Activated CD4-positive, alpha-beta memory T cell treated with anti-CD3 and anti-CD28 coated beads for 36 hours (primary cell): ENCODE data around the gene MARCHF10. TPM values are rescaled to one million over a fixed set of nuclear protein-coding genes. Genes with fewer than 3 reads are reported as not detected.
A peak's percentile ranks its signal among the peaks of the same experiment; 100 is the strongest.

Experiments used
- CTCF ChIA-PET: fragments of 350-600 bp; sonication (Branson Sonifier 250); formaldehyde crosslinking; loops from one replicate; lab custom pipeline; 2021; ENCODE audit warnings: antibody characterized with exemption, inconsistent platforms; lab: Charles Lee
- POLR2A ChIA-PET: fragments of 350-600 bp; sonication (Branson Sonifier 250); formaldehyde crosslinking; loops from one replicate; lab custom pipeline; 2021; ENCODE audit warnings: antibody characterized with exemption; lab: Charles Lee
- DNase-seq: peaks from one replicate; pipeline ENCODE4 v3.0.0-alpha.2; 2020
- H3K27ac Mint-ChIP-seq: one replicate; pipeline ENCODE4 v1.8.0; 2021; ENCODE audit warnings: mixed read lengths
- H3K27me3 Mint-ChIP-seq: one replicate; pipeline ENCODE4 v1.8.0; 2021; ENCODE audit warnings: mixed read lengths
- H3K36me3 Mint-ChIP-seq: one replicate; pipeline ENCODE4 v1.8.0; 2021; ENCODE audit warnings: mixed read lengths
- H3K4me1 Mint-ChIP-seq: one replicate; pipeline ENCODE4 v1.8.0; 2021; ENCODE audit warnings: low read depth, mixed read lengths
- H3K4me3 Mint-ChIP-seq: one replicate; pipeline ENCODE4 v1.8.0; 2021; ENCODE audit warnings: mild to moderate bottlenecking, mixed read lengths
- H3K9me3 Mint-ChIP-seq: one replicate; pipeline ENCODE4 v1.8.0; 2021; ENCODE audit warnings: mixed read lengths
- intact Hi-C: fragments of 100-400 bp; cut with micrococcal nuclease; formaldehyde crosslinking; loops from one replicate; pipeline ENCODE4 v1.15.1; 2023
- total RNA-seq, 2 experiments: library from RNA; stranded (reverse); gene quantifications; one replicate each; pipeline ENCODE4 v1.2.3, GENCODE V29; 2021

MARCHF10 gene
- total RNA-seq, 2 experiments from 2014 or later, result not detected

GRCh38 chr17:62737513-62737912 is 70.6 kb downstream of the MARCHF10 start:
- H3K4me1 Mint-ChIP-seq, result peaks cover 21% of the 10 kb centered on the region
- intact Hi-C loops, result loop anchor here (1.0 to 5.0 kb wide), 3 partner anchors 13 to 228 kb away; no protein-coding TSS in a partner anchor
- ChIA-PET POLR2A (interaction anchor here (1.3 to 1.7 kb wide), 2 partner anchors 12 to 15 kb away, joined by 11 to 12 read pairs; no protein-coding TSS in a partner anchor), CTCF (interaction anchor here (0.9 to 1.6 kb wide), 2 partner anchors 13 to 228 kb away, joined by 3 to 4 read pairs; no protein-coding TSS in a partner anchor)
- DNase-seq, result peak; percentile 75
- H3K27me3 Mint-ChIP-seq, result peaks cover 33% of the 10 kb centered on the region
- H3K36me3 Mint-ChIP-seq, result no peaks in the 10 kb centered on the region
- H3K9me3 Mint-ChIP-seq, result no peaks in the 10 kb centered on the region
- H3K4me3 Mint-ChIP-seq, result no peak overlapping the region
- H3K27ac Mint-ChIP-seq, result no peak overlapping the region

- Mint-ChIP-seq H3K27me3 (peaks cover 43% of the 10 kb centered on the region), H3K36me3 (no peaks in the 10 kb centered on the region), H3K27ac (no peak overlapping the region), H3K4me1 (peaks cover 17% of the 10 kb centered on the region), H3K9me3 (no peaks in the 10 kb centered on the region), H3K4me3 (no peak overlapping the region)
- ChIA-PET POLR2A (no interaction called here), CTCF (no interaction called here)
- intact Hi-C loops, result loop anchor here (5.0 kb wide), 1 partner anchor 83 kb away; no protein-coding TSS in a partner anchor
- no peak for DNase-seq
Observed at GRCh38 chr17:62735044-62735651, 73.0 kb downstream of the MARCHF10 start.

DNA sequence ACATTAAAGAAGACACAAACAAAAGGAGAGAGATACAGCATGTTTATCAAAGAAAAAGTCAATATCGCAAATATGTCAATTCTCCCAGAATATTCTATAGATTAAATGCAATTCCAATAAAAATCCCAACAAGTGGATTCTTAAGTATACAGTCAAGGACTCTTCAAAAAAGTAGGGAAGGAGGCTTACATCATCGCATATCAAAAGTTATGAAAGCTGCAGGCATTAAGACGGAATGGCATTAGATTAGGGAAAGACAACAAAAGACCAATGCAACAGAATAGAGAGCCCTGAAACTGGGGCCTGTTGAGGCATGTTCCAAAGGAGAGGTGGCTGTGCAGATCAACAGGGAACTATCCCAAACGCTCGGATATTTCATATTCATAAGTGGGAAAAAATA is 76.0 kb downstream of the MARCHF10 start:
- no peaks in the 10 kb centered on the region for H3K9me3 Mint-ChIP-seq
- H3K4me1 Mint-ChIP-seq, result peaks cover 4% of the 10 kb centered on the region
- peaks cover 2% of the 10 kb centered on the region for H3K36me3 Mint-ChIP-seq
- intact Hi-C loops, result no loop called here
- H3K27me3 Mint-ChIP-seq, result peaks cover 54% of the 10 kb centered on the region
- ChIA-PET POLR2A (no interaction called here), CTCF (no interaction called here)
- DNase-seq, result no peak
- no peak overlapping the region for H3K4me3 Mint-ChIP-seq
- no peak overlapping the region for H3K27ac Mint-ChIP-seq

DNA sequence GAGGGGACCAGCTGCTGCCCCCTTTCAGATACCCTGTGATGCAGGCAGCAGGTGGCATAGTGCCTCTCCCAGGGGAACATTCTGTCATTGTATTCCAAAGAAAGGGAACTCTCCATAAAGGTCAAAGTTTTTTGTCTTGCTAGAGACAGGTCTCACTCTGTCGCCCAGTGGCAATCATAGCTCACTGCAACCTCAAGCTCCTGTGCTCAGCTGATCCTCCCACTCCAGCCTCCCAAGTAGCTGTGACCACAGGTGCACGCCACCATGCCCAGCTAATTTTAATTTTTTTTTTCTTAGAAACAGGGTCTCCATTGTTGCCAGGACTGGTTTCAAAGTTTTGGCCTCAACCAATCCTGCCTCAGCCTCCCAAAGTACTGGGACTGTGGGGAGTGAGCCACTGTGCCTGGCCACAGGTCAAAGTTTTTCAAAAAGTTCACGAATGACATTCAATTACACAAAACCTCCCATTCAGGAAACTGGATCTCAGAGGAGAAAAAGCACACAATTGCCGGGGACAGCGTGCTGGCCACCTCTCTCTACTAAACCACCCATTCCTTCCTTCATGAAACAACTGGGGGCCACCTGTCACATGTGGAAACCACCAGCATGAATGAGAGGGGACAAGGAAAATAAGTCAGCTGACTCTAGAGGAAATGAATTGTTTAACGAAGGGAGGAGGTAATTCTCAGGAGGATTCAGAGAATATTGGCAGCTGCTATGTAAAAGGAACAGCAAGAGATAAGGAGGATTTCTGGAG is 80.0 kb downstream of the MARCHF10 start:
- Mint-ChIP-seq H3K36me3 (peaks cover 2% of the 10 kb centered on the region), H3K27me3 (peaks cover 46% of the 10 kb centered on the region), H3K9me3 (no peaks in the 10 kb centered on the region), H3K4me1 (peaks cover 19% of the 10 kb centered on the region), H3K4me3 (no peak overlapping the region), H3K27ac (no peak overlapping the region)
- intact Hi-C loops, result no loop called here
- no peak for DNase-seq
- ChIA-PET CTCF (interaction anchor here (0.6 to 1.3 kb wide), 3 partner anchors 16 to 381 kb away, joined by 3 read pairs; no protein-coding TSS in a partner anchor), POLR2A (no interaction called here)

DNA sequence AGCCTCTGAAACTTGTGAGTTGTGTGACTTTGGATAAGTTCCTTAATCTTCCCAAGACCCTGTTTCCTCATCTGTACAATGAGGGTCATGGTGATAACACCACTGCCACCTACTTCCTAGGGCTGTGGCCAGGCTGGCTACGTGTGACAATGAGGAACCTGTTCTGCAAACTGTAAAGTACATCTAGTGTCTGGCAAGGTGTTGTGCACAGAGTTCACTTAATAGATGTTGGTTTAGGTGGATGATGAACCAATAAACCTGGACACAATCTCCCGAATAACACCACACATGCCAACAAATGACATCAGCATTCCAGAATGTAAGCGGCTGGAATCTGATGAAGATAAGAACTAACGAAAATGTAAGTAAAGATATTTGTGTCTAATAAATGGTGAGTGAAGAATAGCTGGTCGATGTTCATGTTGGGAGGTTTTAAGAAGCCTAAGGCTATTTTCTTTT is 82.3 kb downstream of the MARCHF10 start:
- no peak for DNase-seq
- intact Hi-C loops, result loop anchor here (2.0 kb wide), 1 partner anchor 303 kb away; the partner anchor contains the start of gene METTL2A
- peaks cover 44% of the 10 kb centered on the region for H3K27me3 Mint-ChIP-seq

DNA sequence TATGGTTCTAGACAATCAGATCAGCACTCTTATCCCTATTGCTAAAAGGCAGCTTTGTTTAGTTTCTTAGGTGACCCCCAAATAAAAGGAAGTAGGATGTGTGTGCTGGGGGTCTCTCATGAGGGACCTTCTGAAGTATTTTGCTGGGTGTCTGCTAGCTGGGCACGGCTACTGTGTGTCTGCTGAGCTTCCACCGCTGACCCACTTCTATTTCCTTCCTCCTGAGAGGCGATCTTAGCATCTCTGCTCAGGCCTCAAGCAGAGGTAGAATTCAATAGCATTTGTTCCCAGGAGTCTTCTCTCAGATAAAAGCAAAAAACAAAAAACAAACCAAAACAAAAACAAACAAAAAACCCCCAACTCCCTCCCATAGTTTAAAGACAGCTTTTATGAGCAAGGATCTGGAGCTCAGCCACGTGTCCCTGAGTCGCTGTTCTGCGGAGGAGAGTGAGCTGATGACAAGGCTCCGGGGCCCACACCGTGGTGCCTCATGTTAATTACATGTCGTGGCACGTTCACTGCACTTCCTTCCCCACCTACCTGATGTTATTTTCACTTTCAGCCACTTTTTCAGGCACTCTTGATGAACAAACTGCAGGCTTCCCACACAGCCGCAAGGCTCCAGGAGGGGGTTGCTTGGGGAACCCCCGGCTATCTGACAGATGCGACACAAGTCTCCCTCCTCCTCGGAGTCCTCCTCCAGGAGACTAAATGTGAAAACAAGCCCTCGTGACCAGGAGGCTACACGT is 83.5 kb downstream of the MARCHF10 start:
- peak overlapping the region; percentile 24 for H3K4me3 Mint-ChIP-seq

More for the DNA sequence above, 82.3 kb downstream of the MARCHF10 start:
- CTCF ChIA-PET, result no interaction called here
- H3K36me3 Mint-ChIP-seq, result peaks cover 2% of the 10 kb centered on the region
- H3K4me3 Mint-ChIP-seq, result no peak overlapping the region
- no peaks in the 10 kb centered on the region for H3K9me3 Mint-ChIP-seq
- H3K27ac Mint-ChIP-seq, result no peak overlapping the region
- POLR2A ChIA-PET, result interaction anchor here (2.0 kb wide), 1 partner anchor 11 kb away, joined by 12 read pairs; no protein-coding TSS in a partner anchor
- H3K4me1 Mint-ChIP-seq, result peaks cover 19% of the 10 kb centered on the region

GRCh38 chr17:62723842-62724241 is 84.3 kb downstream of the MARCHF10 start:
- CTCF ChIA-PET, result interaction anchor here (0.9 to 1.4 kb wide), 4 partner anchors 14 to 244 kb away, joined by 3 to 8 read pairs (median 4); partner anchors contain the start of gene TANC2
- peaks cover 24% of the 10 kb centered on the region for H3K4me1 Mint-ChIP-seq
- H3K27ac Mint-ChIP-seq, result no peak overlapping the region
- intact Hi-C loops, result loop anchor here (1.0 to 5.0 kb wide), 5 partner anchors 13 to 553 kb away; partner anchors contain the start of gene METTL2A
- POLR2A ChIA-PET, result interaction anchor here (1.0 to 1.2 kb wide), 2 partner anchors 71 to 241 kb away, joined by 4 read pairs; no protein-coding TSS in a partner anchor
- H3K36me3 Mint-ChIP-seq, result peaks cover 2% of the 10 kb centered on the region
- no peak for DNase-seq
- peaks cover 56% of the 10 kb centered on the region for H3K27me3 Mint-ChIP-seq
- no peak overlapping the region for H3K4me3 Mint-ChIP-seq
- H3K9me3 Mint-ChIP-seq, result no peaks in the 10 kb centered on the region

More for the DNA sequence above, 83.5 kb downstream of the MARCHF10 start:
- Mint-ChIP-seq H3K36me3 (peaks cover 2% of the 10 kb centered on the region), H3K27me3 (peaks cover 52% of the 10 kb centered on the region), H3K27ac (peak overlapping the region; percentile 8), H3K4me1 (peaks cover 21% of the 10 kb centered on the region), H3K9me3 (no peaks in the 10 kb centered on the region)
- DNase-seq, result peak; percentile 92
- POLR2A ChIA-PET, result interaction anchor here (1.0 to 2.0 kb wide), 4 partner anchors 13 to 241 kb away, joined by 4 to 12 read pairs (median 4); no protein-coding TSS in a partner anchor
- intact Hi-C loops, result loop anchor here (1.0 to 5.0 kb wide), 5 partner anchors 13 to 553 kb away; partner anchors contain the start of gene METTL2A
- CTCF ChIA-PET, result interaction anchor here (0.6 to 1.4 kb wide), 8 partner anchors 13 to 245 kb away, joined by 3 to 8 read pairs (median 4); partner anchors contain the start of gene TANC2

- Mint-ChIP-seq H3K9me3 (no peaks in the 10 kb centered on the region), H3K4me1 (peaks cover 31% of the 10 kb centered on the region), H3K27me3 (peaks cover 47% of the 10 kb centered on the region), H3K36me3 (peaks cover 2% of the 10 kb centered on the region), H3K4me3 (no peak overlapping the region), H3K27ac (no peak overlapping the region)
- no peak for DNase-seq
- ChIA-PET POLR2A (interaction anchor here (0.9 kb wide), 1 partner anchor 15 kb away, joined by 11 read pairs; no protein-coding TSS in a partner anchor), CTCF (interaction anchor here (1.4 kb wide), 1 partner anchor 18 kb away, joined by 7 read pairs; no protein-coding TSS in a partner anchor)
- intact Hi-C loops, result loop anchor here (5.0 kb wide), 1 partner anchor 555 kb away; no protein-coding TSS in a partner anchor
Observed at GRCh38 chr17:62722625-62723024, 85.5 kb downstream of the MARCHF10 start.

DNA sequence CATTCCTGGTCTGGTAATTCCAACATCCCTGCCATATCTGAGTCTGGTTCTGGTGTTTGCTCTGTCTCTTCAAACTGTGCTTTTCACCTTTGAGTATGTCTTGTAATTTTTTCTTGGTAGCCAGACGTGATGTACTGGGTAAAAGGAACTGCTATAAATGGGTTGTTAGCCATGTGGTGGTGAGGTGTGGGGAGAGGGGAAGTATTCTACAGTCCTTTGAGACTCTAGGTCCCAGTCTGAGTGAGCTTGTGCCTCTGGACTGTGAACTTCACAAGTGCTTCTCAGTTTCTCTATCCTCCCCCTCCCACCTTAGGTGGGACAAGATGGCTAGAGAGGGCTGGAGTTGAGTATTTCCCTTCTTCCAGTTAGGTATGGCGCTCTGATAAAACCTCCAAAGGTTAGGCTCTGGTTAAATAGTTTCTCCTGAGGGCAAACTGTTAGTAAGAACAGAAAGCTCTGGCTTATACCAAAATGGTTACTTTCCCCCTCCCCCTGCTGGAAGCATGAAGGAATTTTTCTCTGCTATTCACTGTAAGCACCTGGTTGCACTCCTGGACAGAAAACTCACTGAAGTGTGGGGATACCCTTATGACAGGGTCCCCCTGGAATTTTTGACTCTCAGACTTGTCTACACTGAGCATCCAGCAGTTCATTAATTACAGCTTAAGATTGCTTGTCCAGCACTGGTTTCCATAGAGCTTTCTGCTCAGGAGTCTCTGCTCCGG is 87.8 kb downstream of the MARCHF10 start:
- ChIA-PET CTCF (interaction anchor here (0.7 kb wide), 1 partner anchor 18 kb away, joined by 3 read pairs; no protein-coding TSS in a partner anchor), POLR2A (no interaction called here)
- Mint-ChIP-seq H3K4me1 (peaks cover 31% of the 10 kb centered on the region), H3K27me3 (peaks cover 35% of the 10 kb centered on the region), H3K9me3 (no peaks in the 10 kb centered on the region), H3K4me3 (no peak overlapping the region), H3K27ac (no peak overlapping the region), H3K36me3 (no peaks in the 10 kb centered on the region)
- no peak for DNase-seq
- intact Hi-C loops, result loop anchor here (5.0 kb wide), 1 partner anchor 557 kb away; no protein-coding TSS in a partner anchor

DNA sequence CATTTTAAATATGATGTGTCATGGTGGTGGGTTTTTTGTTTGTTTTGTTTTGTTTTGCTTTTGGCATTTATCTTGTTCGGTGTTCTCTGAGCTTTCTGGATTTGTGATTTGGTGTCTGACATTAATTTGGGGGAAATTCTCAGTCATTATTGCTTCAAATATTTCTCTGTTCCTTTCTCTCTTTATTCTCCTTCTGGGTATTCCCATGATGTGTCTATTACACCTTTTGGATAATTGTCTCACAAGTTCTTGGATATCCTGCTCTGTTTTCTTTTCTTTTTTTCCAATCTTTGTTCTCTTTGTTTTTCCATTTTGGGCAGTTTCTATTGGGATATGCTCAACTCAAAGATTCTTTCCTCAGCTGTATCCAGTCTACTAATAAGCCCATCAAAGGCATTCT is 88.5 kb downstream of the MARCHF10 start:
- no peak for DNase-seq
- Mint-ChIP-seq H3K27ac (no peak overlapping the region), H3K4me1 (peaks cover 24% of the 10 kb centered on the region), H3K9me3 (no peaks in the 10 kb centered on the region), H3K4me3 (no peak overlapping the region), H3K27me3 (peaks cover 32% of the 10 kb centered on the region), H3K36me3 (no peaks in the 10 kb centered on the region)
- ChIA-PET CTCF (no interaction called here), POLR2A (no interaction called here)
- intact Hi-C loops, result no loop called here
